Embryonic facial prominence (tissue), 1 donor: ENCODE results near the gene LMCD1.

Experiments
- DNase-seq: peaks from one replicate; pipeline ENCODE4 v3.0.0-alpha.2; 2016; ENCODE audit errors: extremely low spot score

The LMCD1 gene

DNA sequence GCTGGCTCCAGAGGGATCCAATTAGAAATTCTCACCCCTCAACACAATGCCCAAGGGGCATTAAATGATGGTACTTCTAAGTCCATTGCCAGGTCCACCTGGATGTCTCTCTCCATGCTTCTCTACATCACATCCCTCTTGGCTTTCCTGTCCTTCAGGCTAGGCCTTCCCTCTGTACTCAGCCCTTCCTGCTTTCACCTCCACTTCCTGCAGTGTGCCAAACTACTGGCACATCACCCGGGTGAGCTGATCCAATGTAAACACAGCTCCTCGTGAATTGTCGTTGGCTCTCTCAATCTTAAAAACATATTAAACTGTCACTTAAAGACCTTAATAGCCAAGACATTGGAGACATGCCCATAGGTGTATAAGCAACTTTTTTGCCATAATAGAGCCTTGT is 4.0 kb downstream of the LMCD1 start:
- no peak for DNase-seq

DNA sequence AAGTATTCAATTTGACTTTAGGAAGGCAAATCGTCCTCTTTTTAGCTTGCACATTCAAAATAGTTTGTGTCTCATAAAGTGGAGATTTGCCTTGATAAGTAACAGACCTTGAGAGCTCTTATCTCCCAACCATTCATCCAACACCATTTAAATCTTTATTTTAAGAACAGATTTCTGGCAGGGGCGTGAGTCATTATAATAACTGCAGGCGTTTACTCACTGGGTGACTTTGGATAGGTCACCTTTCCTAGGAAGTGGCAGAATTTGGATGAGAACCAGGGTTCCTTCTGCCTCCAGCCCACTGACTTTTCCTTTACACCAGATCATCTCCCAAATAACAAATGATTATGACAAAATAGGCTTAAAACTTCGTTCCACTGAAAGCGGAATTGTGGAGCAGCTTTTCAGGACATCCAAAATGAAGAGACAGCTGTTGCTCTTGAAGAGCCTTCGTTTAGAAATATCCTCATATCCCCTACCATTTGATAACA is 5.0 kb downstream of the LMCD1 start:
- no peak for DNase-seq

DNA sequence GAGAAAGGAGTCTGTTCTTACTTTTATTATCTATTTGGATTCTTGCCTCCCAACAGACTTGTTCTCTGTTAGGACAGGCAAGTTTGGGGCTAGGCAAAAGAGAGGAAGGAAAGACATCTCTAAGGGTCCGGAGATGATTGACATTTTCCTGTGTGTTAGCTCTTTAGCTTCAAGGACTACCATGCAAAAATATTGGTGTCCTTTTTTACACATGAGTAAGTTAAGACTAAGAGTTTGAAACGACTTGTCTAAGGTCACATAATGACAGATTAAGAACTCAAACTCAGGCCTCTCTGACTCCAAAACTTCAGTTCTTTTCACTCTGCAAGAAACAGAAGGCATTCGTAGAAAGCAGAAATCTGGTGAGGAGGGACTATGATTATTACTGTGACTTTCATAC is 5.9 kb downstream of the LMCD1 start:
- DNase-seq, result no peak

DNA sequence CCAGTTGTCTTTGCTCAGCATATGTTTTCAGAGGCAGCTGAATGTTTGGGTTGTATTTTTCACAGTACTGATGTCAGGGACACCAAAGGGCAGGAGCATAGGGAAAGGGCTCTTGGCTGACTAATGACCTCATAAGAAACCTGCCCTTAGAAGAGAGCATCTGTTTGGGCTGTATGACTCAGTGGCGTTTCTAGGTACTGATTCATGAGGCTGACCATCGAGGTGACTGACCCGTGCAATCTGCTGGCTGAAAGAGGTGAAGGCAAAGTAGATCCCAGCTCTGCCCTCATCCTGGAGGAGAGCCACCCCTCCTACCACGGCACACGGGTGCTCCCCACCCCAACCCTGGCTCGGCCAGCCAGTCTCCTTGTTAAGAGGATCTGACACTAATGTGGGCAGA is 8.3 kb downstream of the LMCD1 start:
- no peak for DNase-seq

DNA sequence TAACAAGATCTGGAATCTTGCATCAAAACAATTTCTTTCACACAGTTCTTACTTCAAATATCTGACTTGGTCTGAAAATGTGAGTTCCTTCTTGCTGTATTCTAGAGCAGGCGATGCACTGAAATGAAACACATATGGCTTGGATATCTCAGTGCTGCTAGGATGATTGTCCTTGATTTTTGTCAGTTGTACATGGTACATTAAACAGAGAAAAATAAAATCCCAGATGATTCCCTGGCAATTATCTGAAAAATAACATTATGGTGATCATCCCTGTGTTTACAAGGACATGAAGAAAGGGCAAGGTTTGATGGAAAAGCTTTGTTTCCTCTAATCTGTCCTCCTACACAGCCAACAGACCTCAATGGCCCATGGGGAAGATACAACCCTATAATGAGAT is 10.6 kb downstream of the LMCD1 start:
- DNase-seq, result no peak

DNA sequence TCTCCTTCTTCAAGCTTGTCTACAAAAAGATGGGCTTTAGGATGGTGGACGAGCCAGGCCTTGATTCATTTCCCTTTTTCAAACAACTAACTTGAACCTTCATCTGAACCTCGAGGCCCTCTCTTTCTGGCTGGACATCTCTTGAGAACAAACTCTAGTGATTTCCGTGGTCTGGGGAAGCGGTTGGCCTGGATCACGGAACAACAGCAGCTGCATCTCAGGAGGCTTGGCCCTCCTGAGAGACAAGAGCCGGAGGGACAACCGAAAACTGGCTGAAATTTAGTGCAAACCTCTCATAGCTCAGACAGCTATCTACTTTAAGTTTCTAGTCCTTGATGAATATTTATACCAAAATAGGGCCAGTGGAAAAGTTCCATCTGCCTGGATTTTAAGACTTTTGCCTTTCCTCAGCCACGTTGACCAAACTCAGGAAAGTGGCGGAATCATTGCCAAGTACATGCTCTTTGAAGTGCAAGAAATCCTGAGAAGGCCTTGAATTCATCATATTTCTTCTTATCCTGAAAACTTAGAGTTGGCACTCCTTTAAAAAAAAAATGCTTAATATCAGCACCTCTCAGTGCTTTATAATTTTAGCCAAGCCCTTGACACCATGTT is 14.5 kb downstream of the LMCD1 start:
- DNase-seq, result no peak

DNA sequence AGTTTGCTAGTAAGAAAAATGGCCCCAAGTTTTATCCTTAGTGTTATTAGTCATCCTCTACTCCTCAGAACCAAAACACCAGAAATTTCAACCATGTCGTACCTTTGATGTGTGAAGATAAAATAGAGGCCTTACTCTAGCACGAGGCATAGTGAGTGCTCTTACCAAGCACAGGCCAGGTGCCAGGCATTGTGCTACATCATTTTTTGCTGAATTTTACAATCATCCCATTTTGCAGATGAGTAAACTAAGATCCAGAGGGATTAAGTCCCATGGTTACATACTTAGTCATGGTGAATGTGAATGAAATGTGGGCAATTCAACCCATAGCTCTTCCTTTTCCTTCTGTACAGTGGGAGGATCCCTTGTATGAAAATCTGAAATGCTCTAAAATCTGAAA is 15.2 kb downstream of the LMCD1 start:
- no peak for DNase-seq

DNA sequence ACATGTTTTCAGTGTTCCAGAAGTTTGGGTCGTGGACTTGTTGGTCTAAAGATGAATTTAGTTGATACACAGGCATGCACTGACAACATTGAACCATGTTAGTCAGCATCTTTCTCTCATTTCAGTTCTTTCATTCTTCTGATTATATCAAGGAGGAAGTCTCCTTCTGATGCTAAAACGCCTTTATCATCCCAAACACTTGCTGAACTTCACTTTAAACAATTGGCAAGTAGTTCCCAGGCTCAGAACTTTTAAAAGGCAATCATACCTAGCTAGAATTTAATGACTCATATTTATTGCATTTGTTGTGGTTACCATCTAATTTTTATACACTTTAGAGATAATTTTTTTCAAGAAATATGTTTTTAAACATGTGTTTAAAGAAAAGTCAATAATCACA is 15.9 kb downstream of the LMCD1 start:
- no peak for DNase-seq

DNA sequence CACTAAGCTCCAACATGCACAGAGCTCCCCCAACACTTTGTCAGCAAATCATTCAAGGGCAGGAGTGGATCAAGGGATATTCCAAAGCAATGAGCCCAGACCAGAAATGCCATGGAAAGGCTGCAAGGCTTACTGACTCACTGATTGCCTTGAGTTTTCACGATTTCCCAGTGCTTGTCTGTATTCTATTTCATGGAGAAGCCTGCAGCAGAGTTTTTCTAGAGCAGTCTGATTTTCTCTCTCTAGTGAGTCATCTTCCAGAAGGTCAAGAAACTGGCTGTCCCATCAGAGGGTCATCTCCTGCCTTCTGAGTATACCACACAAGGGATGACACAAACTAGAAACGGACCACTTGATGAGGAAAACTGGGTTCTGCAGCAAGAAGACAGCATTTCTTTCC is 16.5 kb downstream of the LMCD1 start:
- no peak for DNase-seq

DNA sequence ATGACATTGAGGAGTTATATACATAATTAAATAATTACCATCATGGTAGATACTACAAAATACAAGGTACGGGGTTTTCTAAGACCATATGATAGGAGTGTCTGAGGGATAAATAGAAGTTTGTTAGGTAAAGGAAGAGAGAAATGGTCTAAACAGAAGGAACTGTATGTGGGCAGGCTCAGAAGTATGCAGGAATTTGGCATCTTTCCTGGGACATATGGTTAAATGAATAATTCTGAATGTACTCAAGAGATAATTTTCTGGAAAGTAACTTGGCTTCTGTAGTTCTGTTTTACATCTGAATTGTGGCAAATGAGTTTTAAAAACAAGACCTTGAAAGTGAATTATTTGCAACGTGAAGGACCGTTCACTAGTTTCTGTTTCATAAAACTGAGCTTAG is 17.5 kb downstream of the LMCD1 start:
- DNase-seq, result no peak

DNA sequence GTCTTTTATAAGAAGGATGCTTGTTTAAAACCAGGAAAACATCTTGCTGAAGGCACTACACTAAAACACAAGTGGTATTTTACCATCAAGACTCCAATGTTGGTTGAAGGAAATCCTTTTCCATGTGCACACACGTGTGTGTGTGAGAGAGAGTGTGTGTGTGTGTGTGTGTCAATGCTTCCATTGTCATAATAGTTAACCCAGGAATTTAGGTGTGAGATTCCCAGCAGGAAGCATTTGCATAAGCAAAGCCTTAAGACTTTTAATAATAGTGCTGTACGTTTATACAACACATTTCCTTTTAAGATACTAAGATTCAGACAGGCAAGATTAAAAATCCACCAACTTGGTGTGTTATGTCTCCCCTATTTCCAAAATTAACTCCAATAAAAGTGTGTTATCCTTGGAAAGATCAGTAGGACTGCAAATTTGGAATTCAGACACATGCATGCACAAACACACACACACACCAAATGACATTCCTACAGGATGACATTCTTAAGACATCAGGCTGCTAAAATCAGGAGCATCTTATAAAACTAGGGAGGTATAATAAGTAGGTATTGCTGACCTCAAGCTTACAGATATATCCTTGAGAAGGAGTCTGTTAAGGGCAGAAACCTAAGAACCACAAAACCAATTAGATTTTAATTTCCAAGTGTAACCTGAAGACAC is 18.3 kb downstream of the LMCD1 start:
- peak; percentile 13 for DNase-seq

DNA sequence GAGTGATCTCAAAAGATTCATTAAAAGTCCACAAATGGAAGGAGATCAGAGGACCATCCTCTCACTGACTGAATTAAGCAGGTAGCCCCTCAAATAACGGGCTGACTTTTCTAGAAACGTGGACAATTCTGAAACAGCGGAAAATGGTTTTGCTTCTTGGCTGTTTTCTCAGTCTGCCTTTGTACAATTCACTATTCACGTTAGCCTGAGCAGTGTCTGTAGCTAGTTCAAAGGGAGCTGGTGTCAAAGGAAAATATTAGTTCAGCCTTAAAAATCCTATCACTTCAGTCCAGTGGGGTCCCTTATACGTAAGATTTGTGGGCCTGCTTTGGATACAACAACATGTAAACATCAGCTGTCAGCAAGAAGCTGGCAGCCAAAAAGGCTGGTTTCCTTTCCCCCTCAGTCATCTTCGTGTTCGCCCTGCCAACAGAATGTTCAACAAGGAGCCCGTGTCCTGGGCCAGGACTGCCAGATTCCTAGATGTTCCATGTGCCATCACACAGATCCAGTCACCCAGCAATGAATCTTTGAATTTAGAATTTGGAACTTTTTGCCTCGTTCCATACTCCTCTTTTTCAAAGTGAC is 19.3 kb downstream of the LMCD1 start:
- no peak for DNase-seq

DNA sequence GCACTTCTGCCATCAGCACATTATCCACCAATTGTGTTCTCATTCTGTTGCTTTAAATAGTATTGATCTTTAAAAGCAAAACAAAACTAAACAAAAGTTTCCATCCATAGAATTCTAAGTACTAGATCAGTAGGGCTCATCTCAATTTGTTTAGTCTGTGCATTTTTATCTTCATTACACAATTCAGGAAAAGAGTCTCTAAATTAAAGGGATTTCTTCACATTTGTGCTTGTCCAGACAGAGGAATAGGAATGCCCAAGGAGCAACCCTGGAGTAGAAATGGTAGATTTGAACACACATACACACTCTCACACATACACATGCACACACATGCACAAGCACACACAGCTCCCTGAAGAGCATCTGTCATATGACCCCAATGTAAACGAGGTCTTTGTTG is 21.4 kb downstream of the LMCD1 start:
- no peak for DNase-seq

DNA sequence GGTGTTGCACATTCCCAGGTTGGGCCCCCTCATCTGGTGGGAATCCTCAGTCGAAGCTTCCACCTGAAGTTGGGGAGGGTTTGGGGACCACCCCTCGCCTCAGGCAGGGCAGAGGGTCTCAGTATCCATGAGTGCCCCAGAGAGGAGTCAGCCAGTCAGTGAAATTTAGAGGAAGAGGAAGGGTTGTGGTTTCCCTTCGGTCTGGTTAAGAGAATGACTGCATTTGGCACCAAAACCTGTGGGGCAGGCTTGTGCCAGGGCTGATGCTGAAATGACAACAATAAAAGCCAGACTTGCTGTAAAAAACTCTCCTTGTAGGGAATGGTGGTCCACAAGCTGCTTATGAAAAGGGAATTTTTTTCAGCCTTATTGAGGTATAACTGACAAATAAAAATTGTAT is 22.6 kb downstream of the LMCD1 start:
- DNase-seq, result no peak

DNA sequence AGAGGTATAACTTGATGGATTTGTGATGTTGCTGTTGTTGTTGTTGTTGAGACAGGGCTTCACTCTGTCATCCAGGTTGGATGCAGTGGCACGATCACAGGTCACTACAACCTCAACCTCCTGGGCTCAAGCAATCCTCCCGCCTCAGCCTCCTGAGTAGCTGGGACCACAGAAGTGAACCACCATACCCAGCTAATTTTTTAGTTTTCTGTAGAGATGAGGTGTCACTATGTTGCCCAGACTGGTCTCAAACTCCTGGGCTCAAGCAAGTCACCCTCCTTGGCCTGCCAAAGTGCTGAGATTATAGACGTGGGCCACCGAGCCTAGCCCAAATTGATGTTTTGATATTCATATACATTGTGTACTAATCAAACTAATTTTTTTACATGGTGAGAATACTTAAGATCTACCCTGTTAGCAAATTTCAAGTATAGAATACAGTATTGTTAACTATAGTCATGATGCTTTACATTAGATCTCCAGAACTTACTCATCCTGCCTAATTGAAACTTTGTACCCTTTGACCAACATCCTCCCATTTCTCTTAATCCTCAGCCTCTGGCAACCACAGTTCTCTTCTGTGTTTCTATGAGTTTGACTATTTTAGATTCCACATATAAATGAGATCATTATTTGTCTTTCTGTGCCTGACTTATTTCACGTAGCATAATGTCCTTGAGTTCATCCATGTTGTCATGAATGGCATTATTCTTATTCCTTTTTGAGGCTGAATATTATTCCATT is 23.2 kb downstream of the LMCD1 start:
- DNase-seq, result no peak

DNA sequence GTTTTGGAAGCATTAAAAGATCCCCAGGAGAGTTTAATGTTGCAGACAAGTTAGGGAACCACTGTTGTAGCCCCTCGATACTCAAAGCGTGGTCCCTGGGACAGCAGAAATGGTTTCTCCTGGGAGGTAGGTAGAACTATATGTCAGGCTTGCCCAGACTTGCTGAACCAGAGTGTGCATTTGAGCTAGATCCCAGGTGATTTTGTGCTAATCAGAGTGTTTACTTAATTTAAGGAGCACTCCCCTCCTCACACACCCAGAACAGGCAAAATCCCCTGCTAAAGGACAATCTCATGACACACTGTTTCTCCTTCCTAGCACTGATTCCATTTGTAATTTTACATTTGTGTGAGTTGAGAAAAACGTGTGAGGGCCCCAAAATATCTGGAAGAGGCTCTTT is 24.3 kb downstream of the LMCD1 start:
- no peak for DNase-seq

DNA sequence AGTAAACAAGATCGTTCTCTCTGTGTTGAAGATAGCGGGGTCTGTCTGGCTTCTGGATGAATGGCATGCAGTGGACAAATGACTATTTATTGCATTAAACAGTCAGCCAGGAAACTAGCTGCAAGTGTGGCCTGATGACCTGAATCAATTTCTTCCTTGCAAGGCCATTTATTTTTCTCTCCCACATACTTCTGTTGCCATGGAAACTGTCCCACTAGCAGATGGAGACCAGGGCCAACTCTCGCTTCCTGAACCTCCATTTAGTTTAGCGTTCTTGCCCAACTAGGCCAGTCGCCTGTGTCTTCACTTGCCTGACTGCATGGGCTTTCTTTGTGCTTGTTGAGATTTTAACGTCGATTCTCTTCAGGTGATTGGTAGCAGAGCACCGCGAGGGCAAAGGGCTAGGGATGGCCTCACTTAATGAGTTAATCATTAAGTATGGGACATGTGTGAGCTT is 27.6 kb downstream of the LMCD1 start:
- DNase-seq, result no peak

DNA sequence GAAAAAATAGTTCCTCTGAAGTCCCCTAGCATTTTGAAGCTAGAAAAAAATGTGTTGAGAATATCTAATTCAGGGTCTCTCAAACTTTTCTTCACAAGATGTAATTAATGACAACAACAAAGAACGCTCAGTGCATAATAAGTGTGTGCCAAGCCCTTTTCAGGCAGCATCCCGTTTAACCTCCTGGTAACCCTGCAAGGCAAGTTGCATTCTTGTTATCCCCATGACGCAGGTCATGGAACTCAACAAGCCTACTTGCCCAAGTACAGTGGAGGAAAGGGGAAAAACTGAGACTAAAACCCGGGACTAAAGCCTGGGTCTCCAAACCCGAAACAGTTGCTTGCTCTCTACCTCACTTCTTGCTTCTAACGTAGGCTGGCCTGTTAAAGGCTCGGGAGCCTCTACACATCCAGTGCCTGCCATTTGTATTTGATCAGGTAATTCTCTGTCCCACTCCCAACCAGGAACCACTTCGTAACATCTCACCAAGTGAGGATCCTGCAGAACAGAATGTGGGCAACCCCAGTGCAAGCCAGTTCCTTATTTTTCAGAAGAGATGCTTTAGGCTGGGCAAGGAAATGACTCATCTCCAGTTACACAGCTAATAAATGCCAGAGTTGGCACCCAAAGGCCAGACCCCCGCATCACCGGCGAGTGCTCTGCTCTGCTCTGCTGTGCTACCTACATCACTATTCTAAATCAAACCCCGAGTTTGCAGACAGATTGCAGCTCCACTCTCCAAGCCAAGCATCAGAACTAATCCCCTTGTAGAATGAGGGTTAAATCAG is 28.3 kb downstream of the LMCD1 start:
- no peak for DNase-seq

DNA sequence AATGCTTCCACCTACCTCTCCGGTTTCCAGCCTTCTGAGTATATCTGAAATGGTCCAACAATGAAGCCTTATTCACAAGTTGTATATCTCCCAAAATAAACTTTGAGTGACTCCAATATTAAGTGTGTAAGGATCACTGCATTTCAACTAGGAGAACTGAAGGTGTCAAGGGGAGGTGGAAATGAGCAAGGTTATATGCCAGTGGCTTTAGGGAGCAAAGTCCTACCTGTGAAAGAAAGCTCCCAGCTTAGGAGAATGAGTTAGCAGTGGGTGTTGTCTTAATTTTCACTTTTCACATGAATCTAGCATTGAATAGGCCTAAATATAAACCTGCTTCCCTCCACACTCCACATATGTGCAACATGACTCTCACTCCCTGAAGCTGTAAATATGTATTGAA is 29.0 kb downstream of the LMCD1 start:
- DNase-seq, result no peak

DNA sequence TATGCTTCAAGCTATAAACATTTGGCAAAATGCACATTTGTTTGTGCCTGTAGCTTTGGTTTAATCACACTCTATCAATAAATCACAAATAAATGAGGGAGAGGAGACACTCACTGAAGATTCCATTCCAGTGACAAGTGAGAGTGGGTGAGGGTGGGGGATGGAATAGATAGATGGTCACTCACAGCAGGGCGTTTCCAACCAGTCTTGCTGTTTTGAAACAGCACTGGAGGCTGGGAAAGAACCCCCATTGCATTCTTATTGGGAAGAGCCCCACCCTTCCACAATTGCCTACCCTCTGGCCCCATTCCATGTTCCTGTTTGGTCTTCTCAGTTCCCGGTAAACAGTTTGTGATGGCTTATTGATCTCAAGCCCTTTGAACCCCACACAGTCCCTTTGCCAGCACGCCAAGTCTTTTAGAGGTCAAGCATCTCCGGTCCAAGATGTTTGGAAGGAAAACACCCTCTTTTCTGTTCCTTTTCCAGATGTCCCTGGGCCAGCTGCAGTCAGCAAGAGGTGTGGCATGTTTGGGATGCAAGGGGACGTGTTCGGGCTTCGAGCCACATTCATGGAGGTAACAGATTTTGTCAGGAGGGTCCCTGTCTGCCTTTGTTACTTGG is 30.7 kb downstream of the LMCD1 start:
- no peak for DNase-seq
